ENCODE results near the gene MYBPC1.
A peak's percentile ranks its signal among the peaks of the same experiment; 100 is the strongest.

Gene MYBPC1

DNA sequence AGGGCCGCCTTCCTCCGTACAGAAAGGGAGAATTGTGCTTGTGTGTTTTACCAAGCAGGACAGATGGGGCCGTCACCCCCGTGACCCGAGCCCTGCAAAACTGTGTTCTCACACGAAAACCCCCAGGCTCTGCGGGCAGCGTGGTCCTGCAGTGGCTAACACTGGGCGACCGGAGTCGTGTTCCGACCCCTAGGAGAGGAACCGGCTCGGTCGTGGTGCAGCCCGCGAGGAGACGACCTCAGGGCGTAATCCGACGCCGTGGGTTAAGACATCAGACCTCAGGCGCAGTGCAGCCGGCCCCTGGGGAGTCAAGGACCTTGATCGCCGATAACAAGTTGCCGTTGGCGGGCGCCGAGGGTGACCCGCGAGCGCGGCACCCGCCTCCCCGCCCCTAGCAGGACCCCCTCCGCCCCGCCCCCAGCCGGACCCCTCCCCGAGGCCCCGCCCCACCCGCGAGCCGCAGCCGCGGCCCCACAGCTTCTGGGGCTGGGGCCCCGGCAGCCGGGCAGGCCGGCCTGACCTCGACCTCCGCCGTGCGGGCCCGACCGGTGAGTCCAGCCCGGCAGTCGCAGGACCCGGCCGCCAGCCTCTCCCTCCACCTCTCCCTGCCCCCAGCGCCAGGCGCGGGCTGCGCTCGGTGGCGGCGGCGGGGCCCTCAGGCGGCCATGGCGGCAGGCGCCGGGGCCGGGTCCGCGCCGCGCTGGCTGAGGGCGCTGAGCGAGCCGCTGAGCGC, 102.6 kb downstream of the MYBPC1 start, which contains the start of gene CHPT1:
Gene CHPT1 (plus strand): TSS at position 444 of the 733 bp plus-strand sequence. CDS start 222 bp downstream, at position 666.
- peaks cover 3% of the 10 kb centered on the region; the same call in 1 of the 2 replicates for H3K4me1 ChIP-seq
- H3K9me3 ChIP-seq: no peaks in the 10 kb centered on the region
- H3K27me3 ChIP-seq: no peaks in the 10 kb centered on the region
- H3K36me3 ChIP-seq: peaks cover 5% of the 10 kb centered on the region; the same call in 1 of the 2 replicates
- H3K4me3 ChIP-seq (ENCODE audit: low read depth, low read length): peak within 1 kb of the TSS; percentile 83
- peak; percentile 83 for DNase-seq
- TF ChIP-seq, protein P1, sequence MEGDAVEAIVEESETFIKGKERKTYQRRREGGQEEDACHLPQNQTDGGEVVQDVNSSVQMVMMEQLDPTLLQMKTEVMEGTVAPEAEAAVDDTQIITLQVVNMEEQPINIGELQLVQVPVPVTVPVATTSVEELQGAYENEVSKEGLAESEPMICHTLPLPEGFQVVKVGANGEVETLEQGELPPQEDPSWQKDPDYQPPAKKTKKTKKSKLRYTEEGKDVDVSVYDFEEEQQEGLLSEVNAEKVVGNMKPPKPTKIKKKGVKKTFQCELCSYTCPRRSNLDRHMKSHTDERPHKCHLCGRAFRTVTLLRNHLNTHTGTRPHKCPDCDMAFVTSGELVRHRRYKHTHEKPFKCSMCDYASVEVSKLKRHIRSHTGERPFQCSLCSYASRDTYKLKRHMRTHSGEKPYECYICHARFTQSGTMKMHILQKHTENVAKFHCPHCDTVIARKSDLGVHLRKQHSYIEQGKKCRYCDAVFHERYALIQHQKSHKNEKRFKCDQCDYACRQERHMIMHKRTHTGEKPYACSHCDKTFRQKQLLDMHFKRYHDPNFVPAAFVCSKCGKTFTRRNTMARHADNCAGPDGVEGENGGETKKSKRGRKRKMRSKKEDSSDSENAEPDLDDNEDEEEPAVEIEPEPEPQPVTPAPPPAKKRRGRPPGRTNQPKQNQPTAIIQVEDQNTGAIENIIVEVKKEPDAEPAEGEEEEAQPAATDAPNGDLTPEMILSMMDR (IDR thresholded peaks at IDR 0.05; ENCODE audit: low read depth, low read length): no peak

DNA sequence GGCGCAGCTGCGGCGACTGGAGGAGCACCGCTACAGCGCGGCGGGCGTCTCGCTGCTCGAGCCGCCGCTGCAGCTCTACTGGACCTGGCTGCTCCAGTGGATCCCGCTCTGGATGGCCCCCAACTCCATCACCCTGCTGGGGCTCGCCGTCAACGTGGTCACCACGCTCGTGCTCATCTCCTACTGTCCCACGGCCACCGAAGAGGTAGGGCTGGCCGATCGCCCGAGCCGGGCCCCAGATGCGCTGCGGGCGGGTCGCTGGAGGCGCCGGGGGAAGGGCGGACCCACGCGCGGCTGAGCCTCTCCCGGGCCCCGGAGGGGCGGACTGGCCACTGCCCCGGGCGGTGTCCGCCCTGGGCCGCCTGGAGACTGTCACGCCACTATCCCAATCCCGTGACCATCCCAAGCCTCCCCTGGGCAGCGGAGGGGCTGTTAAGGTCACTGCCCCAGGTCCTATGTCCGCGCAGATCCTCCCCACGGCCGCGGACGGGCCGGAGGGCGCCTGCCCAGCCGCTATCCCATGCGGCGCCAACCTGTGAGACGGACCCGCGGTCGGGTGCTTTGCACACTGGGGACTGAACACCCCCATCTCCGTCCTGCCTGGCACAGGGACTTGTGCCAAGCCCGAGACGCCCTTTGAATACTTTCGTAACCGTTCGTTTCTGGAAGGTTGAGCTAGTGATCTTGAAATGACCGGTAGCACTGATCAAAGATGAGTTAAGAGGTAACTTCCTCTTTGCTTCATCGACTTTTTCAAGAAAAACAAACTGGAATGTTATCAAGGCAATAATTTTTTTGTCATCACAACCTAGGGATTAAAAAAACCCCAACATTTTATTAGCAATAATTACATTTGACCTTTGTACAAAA, 103.4 kb downstream of the MYBPC1 start:
- peaks cover 5% of the 10 kb centered on the region; the same call in 1 of the 2 replicates for H3K36me3 ChIP-seq
- H3K9me3 ChIP-seq: no peaks in the 10 kb centered on the region
- no peaks in the 10 kb centered on the region for H3K27me3 ChIP-seq
- TF ChIP-seq, protein P1 (IDR thresholded peaks at IDR 0.05; ENCODE audit: low read depth, low read length): no peak
- H3K4me3 ChIP-seq (ENCODE audit: low read depth, low read length): peak overlapping the region; percentile 83
- DNase-seq: peak; percentile 20
- peaks cover 3% of the 10 kb centered on the region; the same call in 1 of the 2 replicates for H3K4me1 ChIP-seq

DNA sequence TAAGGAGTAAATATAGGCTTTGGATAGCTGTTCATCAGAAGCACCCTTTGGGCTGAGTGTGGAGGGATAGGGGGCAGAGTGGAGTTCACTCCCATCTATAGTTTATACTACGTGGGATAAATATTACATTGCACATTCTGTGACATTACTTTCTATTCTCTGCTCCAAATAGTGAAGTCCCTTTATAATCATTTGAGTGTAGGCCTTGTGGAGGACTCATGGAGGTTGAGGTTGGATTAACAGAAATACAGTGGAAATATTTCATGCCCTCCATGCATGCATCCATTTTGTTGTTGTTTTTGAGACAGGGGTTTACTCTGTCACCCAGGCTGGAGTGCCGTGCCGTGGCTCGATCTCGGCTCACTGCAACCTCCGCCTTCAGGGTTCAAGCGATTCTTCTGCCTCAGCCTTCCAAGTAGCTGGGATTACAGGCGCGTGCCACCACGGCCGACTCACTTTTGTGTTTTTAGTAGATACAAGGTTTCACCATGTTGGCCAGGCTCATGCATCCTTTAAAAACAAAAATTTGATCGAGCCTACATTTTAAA, 104.1 kb downstream of the MYBPC1 start:
- Histone ChIP-seq H3K27me3 (no peaks in the 10 kb centered on the region), H3K36me3 (peaks cover 5% of the 10 kb centered on the region; the same call in 1 of the 2 replicates), H3K4me3 (ENCODE audit: low read depth, low read length) (peak overlapping the region; percentile 83), H3K9me3 (no peaks in the 10 kb centered on the region), H3K4me1 (peaks cover 3% of the 10 kb centered on the region; the same call in 1 of the 2 replicates)
- DNase-seq: peak; percentile 14
- TF ChIP-seq, protein P1 (IDR thresholded peaks at IDR 0.05; ENCODE audit: low read depth, low read length): peak; percentile 44

DNA sequence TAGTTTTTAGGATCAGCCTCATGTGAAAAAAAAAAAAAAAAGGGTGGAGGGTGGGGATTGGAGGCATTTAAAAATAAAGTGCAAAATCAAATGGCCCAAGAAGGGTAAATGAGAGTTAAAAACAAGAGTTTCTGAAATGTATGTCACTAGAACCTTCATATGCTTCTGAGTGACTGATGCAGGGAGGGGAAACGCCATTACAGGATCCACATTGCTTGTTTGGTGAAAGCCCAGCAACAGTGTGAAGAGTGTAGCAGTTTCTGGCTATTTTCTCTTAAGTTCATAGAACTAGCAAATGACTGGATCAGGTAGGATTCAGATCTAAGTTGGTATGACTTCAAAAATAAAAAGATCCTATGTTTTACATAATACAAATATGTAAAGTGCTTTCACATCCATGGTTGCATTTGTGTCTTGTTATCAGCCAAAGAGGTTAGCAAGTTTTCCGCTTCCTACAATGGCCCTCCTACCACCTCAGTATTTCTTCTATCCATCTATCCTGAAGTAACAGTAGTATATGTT, 105.6 kb downstream of the MYBPC1 start:
- peaks cover 3% of the 10 kb centered on the region; the same call in 1 of the 2 replicates for H3K4me1 ChIP-seq
- peaks cover 5% of the 10 kb centered on the region; the same call in 1 of the 2 replicates for H3K36me3 ChIP-seq
- no peak for DNase-seq
- TF ChIP-seq, protein P1 (IDR thresholded peaks at IDR 0.05; ENCODE audit: low read depth, low read length): no peak
- H3K27me3 ChIP-seq: no peaks in the 10 kb centered on the region
- no peaks in the 10 kb centered on the region for H3K9me3 ChIP-seq
- no peak overlapping the region for H3K4me3 ChIP-seq (ENCODE audit: low read depth, low read length)

DNA sequence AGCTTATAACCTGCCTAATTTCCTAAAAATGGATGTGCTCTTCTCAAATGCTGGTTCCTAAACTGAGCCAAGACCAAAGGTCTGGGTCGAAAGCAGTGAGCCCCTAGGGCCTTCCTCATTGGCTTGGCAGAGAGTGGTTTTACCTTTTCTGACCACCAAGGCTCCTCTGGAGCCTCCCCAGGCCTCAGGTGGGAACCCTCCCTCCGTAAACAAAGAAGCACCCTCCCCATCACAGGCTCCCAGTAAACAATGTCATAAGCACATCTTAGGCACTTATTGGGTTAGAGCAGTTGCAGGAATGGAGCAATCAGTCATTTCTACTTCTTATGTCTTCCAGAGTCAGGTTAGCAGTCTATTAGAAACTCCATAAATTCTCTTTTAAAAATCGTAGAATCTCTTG, 108.7 kb downstream of the MYBPC1 start:
- no peak for DNase-seq
- Histone ChIP-seq H3K4me1 (peaks cover 3% of the 10 kb centered on the region; the same call in 1 of the 2 replicates), H3K36me3 (no peaks in the 10 kb centered on the region), H3K9me3 (no peaks in the 10 kb centered on the region), H3K4me3 (ENCODE audit: low read depth, low read length) (no peak overlapping the region), H3K27me3 (no peaks in the 10 kb centered on the region)
- TF ChIP-seq, protein P1 (IDR thresholded peaks at IDR 0.05; ENCODE audit: low read depth, low read length): no peak
